ENCODE measurements around the gene CTF1. TPM values are rescaled to one million over a fixed set of nuclear protein-coding genes. Genes with fewer than 3 reads are reported as not detected.

The CTF1 gene
- polyA plus RNA-seq, 2 of the 4 experiments (the other 2 are of a cell fraction), result 0.23 to 0.44 TPM

DNA sequence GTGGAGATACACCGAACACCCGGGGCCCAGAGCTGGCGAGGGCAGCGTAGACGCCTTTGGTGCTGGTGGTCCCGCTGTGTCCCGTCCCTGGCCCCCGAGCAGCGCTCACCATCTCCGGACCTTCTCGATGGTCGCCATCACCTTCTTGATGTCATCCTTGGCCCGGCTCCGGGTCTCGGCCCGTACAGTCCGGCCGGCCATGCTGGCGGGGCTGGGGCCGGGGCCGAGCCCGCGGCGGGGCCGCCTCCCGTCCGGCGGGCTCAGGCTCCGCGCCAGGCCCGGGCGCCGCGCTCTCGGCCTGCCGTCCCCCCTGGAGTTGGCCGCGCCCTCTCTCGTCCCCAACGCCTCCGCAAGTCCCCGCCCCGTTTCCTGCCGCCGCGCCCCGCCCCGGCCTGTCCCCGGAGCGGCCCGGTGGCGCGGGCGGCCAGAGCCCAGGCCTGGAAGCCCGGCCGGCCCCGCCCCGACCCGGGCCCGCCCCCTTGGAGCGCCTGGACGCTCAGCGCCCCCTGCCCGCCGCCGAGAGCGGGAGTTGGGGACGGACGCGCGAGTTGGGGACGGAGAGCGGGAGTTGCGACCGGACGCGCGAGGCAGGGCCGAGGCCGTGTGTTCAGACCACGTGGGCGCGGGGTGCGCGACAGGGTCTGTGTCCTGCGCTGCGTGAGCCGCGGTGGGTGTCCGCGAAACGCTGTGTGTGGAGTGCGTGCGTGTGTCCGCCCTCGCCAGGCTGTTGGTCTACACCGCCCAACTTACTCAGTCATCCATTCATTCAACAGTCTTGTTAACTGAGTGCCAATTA lies 2.5 kb upstream of the CTF1 start, which contains the start of gene BCL7C (continued):
- TF ChIP-seq ZNF302 (CRISPR knock-in tag; IDR thresholded peaks at IDR 0.05) (no peak), RAD21 (conservative IDR thresholded peaks at IDR 0.05 in 1 of 2, IDR thresholded peaks at IDR 0.05 in 1 of 2) (peak in 1 of 2 experiments; percentile 49; a peak in 2 of 5 replicates), KDM5A (IDR thresholded peaks at IDR 0.05) (no peak), HOXA7 (CRISPR knock-in tag; IDR thresholded peaks at IDR 0.05) (peak; percentile 58; the same call in 1 of the 2 replicates), KDM1A (IDR thresholded peaks at IDR 0.05; ENCODE audit: low read depth) (no peak), ZC3H11A (IDR thresholded peaks at IDR 0.05) (no peak), POLR2A (IDR thresholded peaks at IDR 0.05; ENCODE audit: low read length) (peak; percentile 81), HOXB13 (CRISPR knock-in tag; IDR thresholded peaks at IDR 0.05; ENCODE audit: low read depth) (peak; percentile 99)

DNA sequence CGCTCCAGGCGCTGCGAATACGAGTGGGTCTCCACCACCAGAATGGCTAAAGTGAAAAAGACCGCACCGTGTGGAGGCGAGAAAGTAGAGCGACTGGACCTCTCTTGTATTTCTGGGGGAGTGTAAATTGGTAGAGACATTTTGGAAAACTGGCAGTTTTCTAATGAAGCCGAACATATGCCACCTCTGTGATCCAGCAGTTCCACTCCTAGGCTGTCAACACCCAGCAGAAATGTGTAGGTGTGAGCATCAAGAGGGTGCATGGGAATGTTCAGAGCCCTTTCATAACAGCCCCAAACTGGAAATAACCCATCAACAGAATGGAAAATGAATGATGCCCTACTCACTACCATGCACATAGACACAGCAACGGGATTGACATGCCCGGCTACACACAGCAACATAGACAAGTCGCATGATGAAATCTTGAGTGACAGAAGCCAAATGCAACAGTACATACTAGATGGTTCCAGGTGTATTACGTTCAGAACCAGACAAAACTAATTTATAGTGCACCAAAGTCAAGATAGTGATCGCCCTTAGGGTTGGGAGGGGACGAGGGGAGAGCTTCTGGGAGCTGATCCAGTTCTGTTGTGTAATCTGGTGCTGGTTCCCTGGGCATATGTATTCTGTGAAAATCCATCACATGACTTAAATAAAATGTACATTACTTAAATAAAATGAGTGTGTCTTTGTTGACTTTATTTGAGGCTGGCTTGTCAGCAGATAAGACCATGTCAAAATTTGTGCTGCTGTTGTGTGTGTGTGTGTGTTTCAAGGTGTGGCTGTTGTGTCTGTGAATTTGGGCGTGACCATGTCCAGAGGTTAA lies 1.7 kb upstream of the CTF1 start:
- DNase-seq (ENCODE audit: low read depth in 1 of 2, low spot score in 1 of 2) (no peak), FAIRE-seq (no peak), ATAC-seq (no peak)
- CTCF ChIA-PET, result interaction anchor here (0.9 to 1.1 kb wide), 2 partner anchors 19 to 50 kb away, joined by 3 read pairs; no protein-coding TSS in a partner anchor
- peak overlapping the region; percentile 64 for H3K4me2 ChIP-seq
- H3K4me1 ChIP-seq, result peaks cover 34% of the 10 kb centered on the region
- TF ChIP-seq, protein P1, sequence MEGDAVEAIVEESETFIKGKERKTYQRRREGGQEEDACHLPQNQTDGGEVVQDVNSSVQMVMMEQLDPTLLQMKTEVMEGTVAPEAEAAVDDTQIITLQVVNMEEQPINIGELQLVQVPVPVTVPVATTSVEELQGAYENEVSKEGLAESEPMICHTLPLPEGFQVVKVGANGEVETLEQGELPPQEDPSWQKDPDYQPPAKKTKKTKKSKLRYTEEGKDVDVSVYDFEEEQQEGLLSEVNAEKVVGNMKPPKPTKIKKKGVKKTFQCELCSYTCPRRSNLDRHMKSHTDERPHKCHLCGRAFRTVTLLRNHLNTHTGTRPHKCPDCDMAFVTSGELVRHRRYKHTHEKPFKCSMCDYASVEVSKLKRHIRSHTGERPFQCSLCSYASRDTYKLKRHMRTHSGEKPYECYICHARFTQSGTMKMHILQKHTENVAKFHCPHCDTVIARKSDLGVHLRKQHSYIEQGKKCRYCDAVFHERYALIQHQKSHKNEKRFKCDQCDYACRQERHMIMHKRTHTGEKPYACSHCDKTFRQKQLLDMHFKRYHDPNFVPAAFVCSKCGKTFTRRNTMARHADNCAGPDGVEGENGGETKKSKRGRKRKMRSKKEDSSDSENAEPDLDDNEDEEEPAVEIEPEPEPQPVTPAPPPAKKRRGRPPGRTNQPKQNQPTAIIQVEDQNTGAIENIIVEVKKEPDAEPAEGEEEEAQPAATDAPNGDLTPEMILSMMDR (IDR thresholded peaks at IDR 0.05), result no peak
- TF ChIP-seq HDAC2 (IDR thresholded peaks at IDR 0.05), result 0 out of 2 replicates have a peak, but pooled peaks have one; percentile 6
- TF ChIP-seq HOXB5 (CRISPR knock-in tag; IDR thresholded peaks at IDR 0.05), result 0 out of 2 replicates have a peak, but pooled peaks have one; percentile 6
- TF ChIP-seq HOXA7 (CRISPR knock-in tag; IDR thresholded peaks at IDR 0.05), result no peak
- peak; percentile 60; the same call in 1 of the 2 replicates for TF ChIP-seq RNF2 (IDR thresholded peaks at IDR 0.05; ENCODE audit: borderline replicate concordance, low read depth)
- TF ChIP-seq KDM1A (IDR thresholded peaks at IDR 0.05; ENCODE audit: low read depth), result peak; percentile 41; the same call in 1 of the 2 replicates
- no peak for TF ChIP-seq CBX2 (IDR thresholded peaks at IDR 0.05; ENCODE audit: borderline replicate concordance, low read depth)
- TF ChIP-seq HEYL (CRISPR knock-in tag; IDR thresholded peaks at IDR 0.05), result no peak
- TF ChIP-seq SMC3 (IDR thresholded peaks at IDR 0.05), result no peak
- POLR2A ChIA-PET, result no interaction called here
- H3K27ac ChIP-seq, result peak overlapping the region; percentile 79 to 95
- peak overlapping the region; percentile 56 for H3K4me3 ChIP-seq
- WGBS (ENCODE audit: missing lambda C conversion rate), result 75% methylated on average over 16 of the region's 16 CpGs
- no peaks in the 10 kb centered on the region for H3K9me3 ChIP-seq

DNA sequence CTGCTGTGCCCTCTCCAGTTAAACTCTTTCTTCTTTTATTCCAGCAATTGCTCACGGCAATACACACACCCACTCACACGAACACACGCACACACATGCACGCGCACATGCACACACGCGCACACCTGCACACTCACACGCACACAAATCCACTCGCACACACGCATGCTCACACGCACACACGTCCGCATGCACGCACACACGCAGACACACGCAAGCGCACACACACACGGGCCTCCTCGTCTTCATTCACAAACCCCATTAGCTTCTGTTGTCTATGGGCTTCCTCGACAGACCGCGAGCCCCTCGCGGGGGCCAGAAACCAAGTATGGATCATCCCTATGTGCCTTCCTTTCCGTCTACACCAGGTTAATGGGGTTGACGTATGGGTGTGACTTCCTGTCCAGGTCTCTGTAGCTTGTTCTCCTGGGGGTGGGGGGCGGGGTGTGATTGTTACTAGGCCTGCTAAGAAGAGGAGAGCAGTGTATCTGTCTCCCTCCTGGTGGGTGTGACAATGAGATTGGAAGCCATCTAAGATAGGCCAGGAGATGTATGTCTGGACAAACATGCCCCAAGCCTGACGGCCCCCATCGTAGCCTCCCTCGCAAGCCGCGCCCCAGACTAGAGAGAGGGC lies 670 bp upstream of the CTF1 start:
- POLR2A ChIA-PET, result no interaction called here
- ATAC-seq (no peak), FAIRE-seq (no peak), DNase-seq (ENCODE audit: low read depth in 1 of 2, low spot score in 1 of 2) (peak in 1 of 2 experiments; percentile 32)
- CTCF ChIA-PET, result interaction anchor here (0.9 to 2.9 kb wide), 4 partner anchors 12 to 81 kb away, joined by 3 to 12 read pairs (median 4); no protein-coding TSS in a partner anchor
- Histone ChIP-seq H3K4me3 (no peak overlapping the region), H3K9me3 (no peaks in the 10 kb centered on the region), H3K4me1 (peaks cover 34% of the 10 kb centered on the region), H3K4me2 (peak overlapping the region; percentile 68), H3K27ac (peak overlapping the region; percentile 72 to 85; a peak in 5 of 6 replicates)
- WGBS (ENCODE audit: missing lambda C conversion rate), result 91% methylated on average over 32 of the region's 32 CpGs
- TF ChIP-seq, protein P2, sequence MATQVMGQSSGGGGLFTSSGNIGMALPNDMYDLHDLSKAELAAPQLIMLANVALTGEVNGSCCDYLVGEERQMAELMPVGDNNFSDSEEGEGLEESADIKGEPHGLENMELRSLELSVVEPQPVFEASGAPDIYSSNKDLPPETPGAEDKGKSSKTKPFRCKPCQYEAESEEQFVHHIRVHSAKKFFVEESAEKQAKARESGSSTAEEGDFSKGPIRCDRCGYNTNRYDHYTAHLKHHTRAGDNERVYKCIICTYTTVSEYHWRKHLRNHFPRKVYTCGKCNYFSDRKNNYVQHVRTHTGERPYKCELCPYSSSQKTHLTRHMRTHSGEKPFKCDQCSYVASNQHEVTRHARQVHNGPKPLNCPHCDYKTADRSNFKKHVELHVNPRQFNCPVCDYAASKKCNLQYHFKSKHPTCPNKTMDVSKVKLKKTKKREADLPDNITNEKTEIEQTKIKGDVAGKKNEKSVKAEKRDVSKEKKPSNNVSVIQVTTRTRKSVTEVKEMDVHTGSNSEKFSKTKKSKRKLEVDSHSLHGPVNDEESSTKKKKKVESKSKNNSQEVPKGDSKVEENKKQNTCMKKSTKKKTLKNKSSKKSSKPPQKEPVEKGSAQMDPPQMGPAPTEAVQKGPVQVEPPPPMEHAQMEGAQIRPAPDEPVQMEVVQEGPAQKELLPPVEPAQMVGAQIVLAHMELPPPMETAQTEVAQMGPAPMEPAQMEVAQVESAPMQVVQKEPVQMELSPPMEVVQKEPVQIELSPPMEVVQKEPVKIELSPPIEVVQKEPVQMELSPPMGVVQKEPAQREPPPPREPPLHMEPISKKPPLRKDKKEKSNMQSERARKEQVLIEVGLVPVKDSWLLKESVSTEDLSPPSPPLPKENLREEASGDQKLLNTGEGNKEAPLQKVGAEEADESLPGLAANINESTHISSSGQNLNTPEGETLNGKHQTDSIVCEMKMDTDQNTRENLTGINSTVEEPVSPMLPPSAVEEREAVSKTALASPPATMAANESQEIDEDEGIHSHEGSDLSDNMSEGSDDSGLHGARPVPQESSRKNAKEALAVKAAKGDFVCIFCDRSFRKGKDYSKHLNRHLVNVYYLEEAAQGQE (IDR thresholded peaks at IDR 0.05), result no peak
- TF ChIP-seq PHF8 (IDR thresholded peaks at IDR 0.05; ENCODE audit: borderline replicate concordance, low read depth) (no peak), CEBPB (IDR thresholded peaks at IDR 0.05) (no peak), CHD4 (IDR thresholded peaks at IDR 0.05; ENCODE audit: borderline replicate concordance) (no peak), KDM1A (IDR thresholded peaks at IDR 0.05; ENCODE audit: low read depth) (no peak), FOSB (CRISPR knock-in tag; IDR thresholded peaks at IDR 0.05) (no peak), EHF (CRISPR knock-in tag; IDR thresholded peaks at IDR 0.05) (no peak), ESRRA (IDR thresholded peaks at IDR 0.05; ENCODE audit: borderline replicate concordance, low read length) (no peak), GATA3 (IDR thresholded peaks at IDR 0.05; ENCODE audit: borderline replicate concordance) (no peak), JUN (IDR thresholded peaks at IDR 0.05) (no peak), HDAC2 (IDR thresholded peaks at IDR 0.05) (no peak), RCOR1 (IDR thresholded peaks at IDR 0.05; ENCODE audit: low read depth, low read length) (no peak), MYC (IDR thresholded peaks at IDR 0.05; ENCODE audit: borderline replicate concordance, low read length) (no peak)
- TF ChIP-seq, protein P3, sequence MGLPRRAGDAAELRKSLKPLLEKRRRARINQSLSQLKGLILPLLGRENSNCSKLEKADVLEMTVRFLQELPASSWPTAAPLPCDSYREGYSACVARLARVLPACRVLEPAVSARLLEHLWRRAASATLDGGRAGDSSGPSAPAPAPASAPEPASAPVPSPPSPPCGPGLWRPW (IDR thresholded peaks at IDR 0.05), result no peak

Measured in A549 (cell line).